ENCODE data around the gene GRPEL1.

GRCh38 chr4:7021930-7022664 lies 45.8 kb downstream of the GRPEL1 start:
- TF ChIP-seq CTCF (conservative IDR thresholded peaks at IDR 0.05) (no peak), EZH2 (IDR thresholded peaks at IDR 0.05; ENCODE audit: low read depth) (no peak)
